ENCODE results near the gene SPDYC.

SPDYC gene, protein sequence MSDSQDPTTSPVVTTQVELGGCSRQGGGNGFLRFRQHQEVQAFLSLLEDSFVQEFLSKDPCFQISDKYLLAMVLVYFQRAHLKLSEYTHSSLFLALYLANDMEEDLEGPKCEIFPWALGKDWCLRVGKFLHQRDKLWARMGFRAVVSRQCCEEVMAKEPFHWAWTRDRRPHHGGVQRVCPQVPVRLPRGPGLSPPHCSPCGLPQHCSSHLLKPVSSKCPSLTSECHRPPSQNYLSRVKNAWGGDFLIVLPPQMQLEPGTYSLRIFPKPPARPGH

DNA sequence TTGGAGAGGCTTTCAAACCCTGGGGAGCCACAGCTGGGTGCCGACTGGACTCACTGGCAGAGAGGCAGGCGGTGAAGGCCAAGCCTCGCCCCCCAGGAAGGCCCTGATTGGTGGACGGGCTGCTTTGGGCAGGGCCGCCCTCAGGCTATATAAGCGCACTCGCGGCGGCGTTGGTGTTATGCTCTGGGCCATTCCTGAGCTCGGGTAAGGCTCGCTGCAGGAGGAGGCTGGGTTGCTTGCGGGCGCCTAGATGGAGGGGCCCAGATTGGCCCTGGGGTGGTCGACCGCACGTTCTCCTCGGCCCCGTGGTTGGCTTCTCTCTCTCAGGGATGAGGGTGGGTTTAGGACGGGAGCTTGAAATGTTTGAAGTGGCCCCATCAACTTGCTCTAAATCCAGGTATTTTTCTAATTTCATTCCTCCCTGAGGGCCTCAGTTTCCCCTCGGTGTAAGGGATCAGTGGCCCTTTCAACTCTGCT lies at the start of gene SPDYC:
TSS of gene SPDYC (plus strand) at position 176 of the 477 bp plus-strand sequence. CDS start 1,125 bp downstream, outside the sequence.
- DNase-seq, result no peak

- no peak for DNase-seq
These were observed 49.2 kb upstream of the SPDYC start for GRCh38 chr11:65120831-65121230.

GRCh38 chr11:65121447-65121864 lies 48.6 kb upstream of the SPDYC start:
- DNase-seq, result no peak

DNA sequence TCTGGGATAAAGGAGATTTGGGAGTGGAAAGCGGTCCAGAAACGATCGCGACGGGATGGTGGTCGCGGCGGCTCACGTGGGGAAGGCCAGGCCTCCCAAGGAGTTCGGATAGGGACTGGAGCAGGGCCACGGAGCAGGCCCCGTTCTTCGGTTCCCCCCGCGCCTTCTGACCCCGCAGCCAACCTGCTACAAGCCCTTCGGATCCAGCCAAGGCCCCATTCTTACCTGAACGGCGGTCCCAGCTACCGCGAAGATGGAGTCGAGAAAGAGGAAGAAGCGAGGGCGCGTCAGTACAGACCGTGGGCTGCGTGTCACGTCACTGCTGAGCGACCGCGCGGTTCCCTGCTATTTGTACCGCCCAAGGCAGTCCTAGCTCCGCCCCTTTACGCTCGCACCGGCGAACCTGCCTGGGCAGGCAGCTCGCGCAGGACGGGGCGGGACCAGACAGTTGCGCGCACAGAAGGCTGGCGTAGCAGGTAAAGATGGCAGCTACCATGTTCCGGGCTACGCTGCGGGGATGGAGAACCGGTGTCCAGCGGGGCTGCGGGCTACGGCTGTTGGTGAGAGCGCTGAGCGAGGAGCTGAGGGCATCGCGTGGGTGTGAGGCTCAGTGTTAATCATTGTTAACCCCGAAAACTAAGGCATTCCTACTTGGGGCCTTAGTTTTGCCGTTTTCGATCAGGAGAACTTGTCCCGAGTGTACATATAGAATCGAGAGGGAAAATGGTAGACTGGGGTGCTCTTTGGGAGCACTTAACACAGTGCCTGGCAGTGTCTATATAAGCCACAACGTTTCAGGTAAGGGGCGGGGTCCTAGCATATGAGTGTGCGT lies 48.0 kb upstream of the SPDYC start, which contains the start of the genes FAU and MRPL49:
TSS of gene FAU (minus strand) at position 270 of the 832 bp plus-strand sequence. CDS start 321 bp downstream, outside the sequence.
TSS of gene MRPL49 (plus strand) at position 457 of the 832 bp plus-strand sequence. CDS start at position 483, 26 bp downstream.
- peak; percentile 98 for DNase-seq

DNA sequence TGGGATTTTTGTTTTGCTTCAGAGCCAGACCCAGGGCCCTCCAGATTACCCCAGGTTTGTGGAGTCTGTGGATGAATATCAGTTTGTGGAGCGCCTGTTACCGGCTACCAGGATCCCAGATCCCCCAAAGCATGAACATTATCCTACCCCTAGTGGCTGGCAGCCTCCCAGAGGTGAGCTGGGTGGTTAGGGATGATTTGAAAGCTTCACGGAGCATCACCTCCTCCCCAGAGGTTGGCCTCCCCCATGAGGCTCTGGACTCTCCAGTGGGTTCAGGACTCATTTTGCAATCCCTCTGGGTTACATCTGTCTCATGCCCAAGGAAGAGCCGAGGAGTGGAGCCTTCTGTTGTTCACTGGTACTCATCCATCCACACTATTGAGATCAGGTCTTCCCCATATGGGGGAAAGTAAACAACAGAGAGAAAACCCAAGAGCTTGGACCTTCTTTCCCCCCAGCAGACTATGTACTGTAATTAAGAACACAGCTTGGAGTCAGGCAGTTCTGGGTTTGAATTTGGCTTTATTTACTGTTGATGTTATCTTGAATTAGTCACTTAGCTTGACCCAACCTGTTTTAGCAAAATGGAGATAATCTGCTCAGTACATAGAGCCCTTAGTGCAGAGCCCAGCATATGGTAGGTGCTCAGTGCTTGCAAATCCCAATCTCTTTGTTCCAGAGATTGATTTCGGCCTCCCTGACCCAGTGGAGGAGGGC lies 45.4 kb upstream of the SPDYC start:
- no peak for DNase-seq

DNA sequence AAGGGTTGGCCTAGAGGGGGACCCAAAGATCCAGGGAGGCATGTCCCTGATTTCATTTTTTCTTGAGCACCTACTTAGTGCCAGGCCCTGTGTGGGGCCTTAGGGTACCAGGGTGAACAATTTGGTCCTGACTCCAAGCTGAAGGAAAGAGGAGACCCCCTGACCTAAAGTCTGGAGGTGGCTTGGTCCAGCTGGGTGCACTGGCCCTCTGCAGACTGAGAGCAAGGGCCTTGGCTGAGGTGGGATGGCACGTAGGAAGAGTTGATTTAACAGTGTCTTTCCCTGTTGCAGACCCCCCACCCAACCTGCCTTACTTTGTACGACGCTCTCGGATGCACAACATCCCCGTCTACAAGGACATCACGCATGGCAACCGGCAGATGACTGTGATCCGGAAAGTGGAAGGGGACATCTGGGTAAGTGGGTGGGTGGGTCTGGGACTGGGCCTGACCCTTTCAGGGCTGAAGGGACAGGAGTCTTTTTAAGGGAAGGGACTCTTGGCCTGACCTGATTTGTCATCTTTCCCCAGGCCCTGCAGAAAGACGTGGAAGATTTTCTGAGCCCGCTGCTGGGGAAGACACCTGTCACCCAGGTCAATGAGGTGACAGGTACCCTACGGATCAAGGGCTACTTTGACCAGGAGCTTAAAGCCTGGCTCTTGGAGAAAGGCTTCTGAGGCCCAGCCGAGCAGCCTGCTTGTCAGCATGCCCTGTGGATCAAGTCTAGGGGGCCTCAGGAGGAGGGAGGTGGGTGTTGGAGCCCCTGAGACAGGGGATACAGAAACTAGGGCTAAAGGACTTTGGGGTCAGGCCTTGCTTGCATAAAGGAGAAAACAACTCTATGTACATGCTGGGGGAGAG lies 44.6 kb upstream of the SPDYC start:
- no peak for DNase-seq

DNA sequence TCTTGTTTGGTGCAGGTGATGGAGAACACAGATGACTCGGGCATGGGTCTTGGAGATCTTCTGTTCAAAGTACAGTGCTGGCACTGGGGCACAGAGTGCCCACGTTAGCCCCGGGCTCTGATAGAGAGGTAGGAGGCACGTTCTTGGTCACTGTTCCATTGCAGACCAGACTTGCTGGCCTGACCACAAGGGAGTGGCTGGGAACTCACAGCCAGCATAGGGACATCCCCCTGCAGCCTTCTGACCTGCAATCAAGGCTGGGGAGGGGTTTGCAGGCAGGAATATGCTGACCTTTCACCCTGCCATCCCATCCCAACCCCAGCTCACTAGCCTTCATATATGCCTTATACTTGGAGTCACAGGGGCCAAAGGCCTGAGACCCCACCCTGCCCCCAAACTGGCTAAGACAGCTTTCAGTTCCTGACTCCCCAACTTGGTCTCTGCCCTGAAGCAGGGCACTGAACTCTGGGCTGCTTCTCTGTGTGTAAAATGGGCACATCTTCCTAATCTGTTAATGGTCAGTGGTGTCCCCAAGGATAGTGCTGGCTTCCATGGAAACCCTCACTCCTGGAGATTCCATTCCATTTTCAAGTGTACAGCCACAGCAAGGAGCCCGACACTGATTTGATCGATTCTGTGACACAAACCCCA lies 43.3 kb upstream of the SPDYC start:
- no peak for DNase-seq

- DNase-seq, result no peak
These were observed 42.4 kb upstream of the SPDYC start for GRCh38 chr11:65127473-65128181.

DNA sequence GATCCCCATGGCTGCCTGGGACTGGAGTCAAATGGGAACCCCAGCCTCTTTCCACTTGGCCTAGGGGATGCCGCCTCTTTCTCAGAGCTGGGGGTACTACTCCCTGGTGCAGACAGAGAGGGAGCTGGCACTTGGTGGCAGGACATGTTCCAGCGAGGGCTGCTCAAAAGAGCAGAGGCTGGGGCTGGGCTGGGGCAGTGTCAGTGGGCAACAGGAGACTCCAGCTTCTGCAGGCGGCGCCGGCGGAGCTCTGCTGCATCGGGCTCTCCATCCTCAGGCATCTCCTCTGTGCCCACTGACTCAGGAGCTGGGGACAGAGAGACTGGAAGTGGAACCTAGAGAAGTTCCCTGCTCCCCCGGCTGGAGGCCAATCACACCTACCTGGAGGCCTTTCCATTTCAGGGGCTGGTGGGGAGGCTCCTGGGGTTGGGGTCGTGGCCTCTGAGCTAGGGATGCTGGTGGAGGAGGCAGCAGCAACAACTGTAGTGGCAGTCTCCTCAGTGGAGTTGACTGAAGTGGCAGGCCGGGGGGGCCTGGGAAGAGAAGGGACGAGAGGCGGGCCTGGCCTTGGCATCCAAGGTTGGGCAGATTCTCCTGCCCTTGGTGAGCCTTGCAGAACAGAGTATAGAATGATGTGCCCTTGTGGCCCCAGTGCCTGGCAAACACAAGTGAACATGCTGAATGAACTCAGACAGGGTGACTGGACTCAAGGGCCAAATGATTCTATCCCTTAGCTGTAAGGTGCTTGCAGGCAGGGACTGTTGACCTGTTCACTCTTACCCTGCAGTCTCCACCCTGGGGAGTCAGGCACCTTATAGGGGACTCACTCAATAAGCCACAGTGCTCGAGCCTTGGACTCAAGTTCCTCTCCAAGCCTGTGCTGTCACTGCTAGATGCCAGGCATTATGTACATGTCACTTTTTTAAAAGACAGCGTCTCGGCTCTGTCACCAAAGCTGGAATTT lies 41.6 kb upstream of the SPDYC start:
- no peak for DNase-seq

GRCh38 chr11:65129649-65130441 lies 40.2 kb upstream of the SPDYC start:
- DNase-seq, result no peak

- DNase-seq, result no peak
These were observed 39.2 kb upstream of the SPDYC start for GRCh38 chr11:65130631-65131416.

GRCh38 chr11:65131417-65131776 lies 38.6 kb upstream of the SPDYC start:
- no peak for DNase-seq

DNA sequence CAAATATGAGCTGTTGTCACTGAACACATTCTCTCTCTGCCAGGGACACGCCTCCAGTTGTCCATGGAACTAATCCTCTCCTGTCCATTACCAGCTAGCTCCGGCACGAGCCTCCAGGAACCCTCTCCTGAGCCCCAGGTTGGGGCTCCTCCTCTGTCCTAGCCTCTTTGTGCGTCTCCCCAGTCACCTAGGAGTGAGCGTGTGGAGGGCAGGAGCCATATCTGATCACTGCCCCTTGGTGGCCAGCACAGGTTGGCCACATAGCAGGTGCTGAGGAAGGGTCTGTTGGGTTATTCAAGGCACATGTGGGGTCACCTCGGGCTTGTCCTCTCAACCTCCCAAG lies 38.2 kb upstream of the SPDYC start:
- no peak for DNase-seq

DNA sequence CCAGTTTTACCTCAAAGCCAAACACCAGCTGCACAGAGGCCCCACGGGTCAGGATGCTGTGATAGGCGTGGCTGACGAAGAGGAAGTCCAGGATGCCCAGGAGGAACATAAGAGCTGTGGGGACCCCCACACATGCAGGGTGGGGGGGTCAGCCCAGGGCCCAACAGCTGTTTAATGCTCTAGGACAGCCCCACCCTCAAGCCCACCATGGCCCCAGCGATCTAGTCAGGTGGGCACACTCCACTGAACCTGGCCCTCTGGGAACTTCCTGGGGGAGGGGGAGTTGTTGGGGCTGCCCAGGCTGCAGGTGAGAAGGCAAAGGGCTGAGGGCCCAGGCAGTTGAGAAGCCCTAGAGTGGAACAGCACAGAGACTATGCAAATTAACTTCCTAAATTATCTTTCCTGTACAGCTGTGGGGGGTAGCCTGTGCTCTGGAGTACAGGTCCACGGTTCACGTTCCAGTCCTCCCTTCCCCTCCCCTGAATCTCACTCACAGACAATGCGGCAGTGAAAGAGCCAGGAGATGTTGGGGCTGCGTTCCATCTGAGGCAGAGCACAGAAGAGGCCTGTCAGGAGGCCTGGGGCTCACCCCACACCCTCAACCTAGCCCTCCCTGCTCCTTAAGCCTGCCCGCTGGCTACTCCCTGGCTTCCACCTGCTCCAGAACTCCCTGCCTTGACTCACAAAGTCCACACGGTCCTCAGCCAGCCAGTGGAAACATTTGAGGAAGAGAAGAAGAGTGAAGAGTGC lies 37.6 kb upstream of the SPDYC start:
- no peak for DNase-seq

DNA sequence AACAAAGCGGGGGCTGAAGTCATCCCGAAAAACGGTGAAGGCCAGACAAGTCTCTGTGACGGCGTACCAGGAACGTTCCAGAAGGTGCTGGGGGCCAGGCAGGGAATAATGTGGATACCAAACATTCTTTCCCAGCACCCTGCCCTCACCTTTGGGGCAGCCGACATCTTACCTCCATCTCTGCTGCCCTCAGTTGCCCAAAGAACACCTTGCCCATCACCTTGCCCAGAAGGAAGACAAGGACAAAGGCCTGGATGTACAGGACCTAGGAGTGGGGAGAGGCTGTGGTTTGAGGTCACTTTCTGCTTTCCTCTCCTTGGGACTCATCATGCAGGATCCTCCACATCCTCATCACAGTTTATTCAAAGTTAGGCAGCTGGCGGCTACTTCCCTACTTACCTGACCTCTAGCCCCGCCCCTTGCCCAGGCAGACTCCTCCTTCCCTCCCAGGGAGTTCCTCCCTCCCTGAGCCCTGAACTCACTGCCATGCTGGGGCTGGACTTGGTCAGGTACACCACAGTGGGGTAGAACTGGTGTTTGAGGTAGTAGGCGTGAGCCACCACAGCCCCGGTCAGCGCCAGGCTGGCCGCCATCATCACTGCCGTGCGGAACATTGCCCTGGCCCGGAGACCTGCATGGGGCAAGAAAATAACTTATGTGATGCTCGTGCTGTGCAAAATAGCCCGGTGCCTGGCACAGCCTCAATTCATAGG lies 36.9 kb upstream of the SPDYC start:
- DNase-seq, result no peak

DNA sequence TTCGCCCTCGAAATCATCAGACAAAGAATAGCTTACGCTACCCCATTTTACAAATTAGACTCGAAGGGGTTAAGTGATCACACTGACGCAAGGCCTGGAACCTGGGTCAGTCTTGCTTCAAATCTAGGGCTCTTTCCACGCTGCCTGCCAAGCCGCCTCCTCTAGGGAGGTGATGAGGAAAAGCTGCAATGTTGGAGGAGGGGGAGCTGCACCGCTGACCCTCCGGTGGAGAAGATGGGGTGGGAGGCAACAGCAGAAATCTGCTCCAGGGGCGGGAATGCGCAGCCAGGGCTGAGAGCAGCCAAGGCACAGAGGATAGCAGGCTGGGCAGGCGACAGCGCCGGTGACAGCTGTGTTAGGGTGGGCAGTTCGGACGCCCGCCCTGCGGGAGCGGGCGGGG lies 36.3 kb upstream of the SPDYC start:
- DNase-seq, result no peak
